NT2/D1 (cell line): Measurements from ENCODE around the gene SNX13.

Experiments used
- YY1 ChIP-seq: IDR thresholded peaks from 2 replicates; pipeline ENCODE4 v1.6.1; 2011; ENCODE audit not compliant: insufficient read length, insufficient read depth
- ZNF274 ChIP-seq: IDR thresholded peaks from 2 replicates; pipeline ENCODE4 v1.6.1; 2011; ENCODE audit warnings: mild to moderate bottlenecking, low read depth, low read length

GRCh38 chr7:17907014-17907413 lies 33.3 kb downstream of the SNX13 start:
- no peak for TF ChIP-seq YY1
- no peak for TF ChIP-seq ZNF274
